HEK293 (cell line): ENCODE measurements around the gene CACNG3.

Experiments used
- CTCF ChIP-seq: fragments of 450-650 bp; formaldehyde crosslinking; IDR thresholded peaks from 2 replicates; pipeline ENCODE4 v1.5.1; 2016; ENCODE audit warnings: missing biosample characterization, missing genetic modification characterization
- ELK4 ChIP-seq: IDR thresholded peaks from 2 replicates; pipeline ENCODE4 v1.6.1; 2011; ENCODE audit warnings: mild to moderate bottlenecking, low read depth, low read length, borderline replicate concordance
- MZF1 ChIP-seq: fragments of 450-650 bp; formaldehyde crosslinking; IDR thresholded peaks from 2 replicates; pipeline ENCODE4 v1.5.1; 2017; ENCODE audit warnings: missing biosample characterization, missing genetic modification characterization, borderline replicate concordance
- PBX3 ChIP-seq: sonication (generic); formaldehyde crosslinking; IDR thresholded peaks from 2 replicates; pipeline ENCODE4 v1.8.1; 2022; ENCODE audit warnings: mild to moderate bottlenecking, moderate library complexity, missing genetic modification reagents
- SALL2 ChIP-seq: fragments of 450-650 bp; formaldehyde crosslinking; IDR thresholded peaks from 2 replicates; pipeline ENCODE4 v1.5.0; 2017; ENCODE audit warnings: missing biosample characterization, mild to moderate bottlenecking, missing genetic modification characterization, borderline replicate concordance
- SCRT1 ChIP-seq: fragments of 450-650 bp; formaldehyde crosslinking; IDR thresholded peaks from 2 replicates; pipeline ENCODE4 v1.5.1; 2016; ENCODE audit warnings: missing biosample characterization, missing genetic modification characterization, borderline replicate concordance
- ZEB2 ChIP-seq: fragments of 450-650 bp; formaldehyde crosslinking; IDR thresholded peaks from 2 replicates; pipeline ENCODE4 v1.5.1; 2016; ENCODE audit warnings: missing biosample characterization, missing genetic modification characterization
- ZNF112 ChIP-seq: fragments of 450-650 bp; formaldehyde crosslinking; IDR thresholded peaks from 2 replicates; pipeline ENCODE4 v1.5.0; 2017; ENCODE audit warnings: missing biosample characterization, missing genetic modification characterization
- ZNF239 ChIP-seq: fragments of 450-650 bp; formaldehyde crosslinking; IDR thresholded peaks from 2 replicates; pipeline ENCODE4 v1.5.1; 2016; ENCODE audit warnings: missing biosample characterization, missing genetic modification characterization
- ZNF350 ChIP-seq: fragments of 450-650 bp; formaldehyde crosslinking; IDR thresholded peaks from 2 replicates; pipeline ENCODE4 v1.5.0; 2017; ENCODE audit warnings: missing biosample characterization, mild to moderate bottlenecking, missing genetic modification characterization
- ZNF558 ChIP-seq: fragments of 450-650 bp; formaldehyde crosslinking; IDR thresholded peaks from 2 replicates; pipeline ENCODE4 v1.5.1; 2016; ENCODE audit warnings: missing biosample characterization, missing genetic modification characterization
- ZNF785 ChIP-seq: fragments of 450-650 bp; formaldehyde crosslinking; IDR thresholded peaks from 2 replicates; pipeline ENCODE4 v1.5.1; 2016; ENCODE audit warnings: missing biosample characterization, missing genetic modification characterization

- no peak for TF ChIP-seq CTCF
- TF ChIP-seq MZF1 = no peak
- no peak for TF ChIP-seq SCRT1 (tag by site-specific recombination)
- no peak for TF ChIP-seq ZNF112 (tag by site-specific recombination)
- no peak for TF ChIP-seq ZNF350 (tag by site-specific recombination)
- no peak for TF ChIP-seq PBX3
- TF ChIP-seq ZEB2 = no peak
- no peak for TF ChIP-seq ELK4
- TF ChIP-seq ZNF239 (tag by site-specific recombination) = no peak
- TF ChIP-seq ZNF785 (tag by site-specific recombination) = no peak
- TF ChIP-seq ZNF558 = no peak
- no peak for TF ChIP-seq SALL2 (tag by site-specific recombination)
Observed at GRCh38 chr16:24353622-24354021, 97.5 kb downstream of the CACNG3 start.
